Sigmoid colon (tissue), 7 donors: ENCODE measurements around the gene HTRA3. TPM values are rescaled to one million over a fixed set of nuclear protein-coding genes. Genes with fewer than 3 reads are reported as not detected.

Experiments used
- DNase-seq: peaks from one replicate; pipeline ENCODE4 v3.0.0-alpha.2; 2019
- H3K27ac ChIP-seq, 4 donors: fragments of 200-600 bp; sonication (generic); one replicate each; pipeline ENCODE4 v1.5.1; 2016 to 2019; ENCODE audit warnings: mild to moderate bottlenecking in 1 of 4
- H3K27me3 ChIP-seq, 3 donors: fragments of 200-600 bp; sonication (generic); one replicate each; pipeline ENCODE4 v1.5.1; 2019; ENCODE audit warnings: mild to moderate bottlenecking in 1 of 3
- H3K36me3 ChIP-seq, 4 donors: fragments of 200-600 bp; sonication (generic); one replicate each; pipeline ENCODE4 v1.5.1; 2016 to 2019
- H3K4me1 ChIP-seq, 4 donors: fragments of 200-600 bp; sonication (generic); one replicate each; pipeline ENCODE4 v1.5.1; 2017 to 2019
- H3K4me3 ChIP-seq, 4 donors: fragments of 200-600 bp; sonication (generic); one replicate each; pipeline ENCODE4 v1.5.1; 2017 to 2019; ENCODE audit warnings: mild to moderate bottlenecking in 2 of 4, moderate library complexity in 1 of 4
- H3K9me3 ChIP-seq, 4 donors: fragments of 200-600 bp in 3 of 4; sonication (generic) in 3 of 4; one replicate each; pipeline versions ENCODE4 v1.5.1 to v1.6.1; 2013 to 2019
- CTCF ChIP-seq, 4 experiments: fragments of 450-650 bp in 3 of 4; fragments of 200-600 bp in 1 of 4; IDR thresholded peaks; one replicate each; pipeline ENCODE4 v1.5.1; 2016 to 2019; ENCODE audit warnings: antibody characterized with exemption in 4 of 4, mild to moderate bottlenecking in 3 of 4, moderate library complexity in 2 of 4
- EP300 ChIP-seq, 4 donors: sonication (generic); formaldehyde crosslinking; IDR thresholded peaks; one replicate each; pipeline ENCODE4 v1.6.1; 2017; ENCODE audit warnings: antibody characterized with exemption in 4 of 4
- POLR2A ChIP-seq, 2 donors: fragments of 450-650 bp; IDR thresholded peaks; one replicate each; pipeline ENCODE4 v1.6.1; 2016; ENCODE audit warnings: antibody characterized with exemption in 2 of 2, mild to moderate bottlenecking in 2 of 2, moderate library complexity in 2 of 2
- POLR2AphosphoS5 ChIP-seq, 4 donors: sonication (generic); formaldehyde crosslinking; IDR thresholded peaks; one replicate each; pipeline ENCODE4 v1.6.1; 2017; ENCODE audit warnings: antibody characterized with exemption in 4 of 4
- WGBS, 2 donors: extraction: QIAGEN DNeasy Blood & Tissue Kit; methylation state at CpG; one replicate each; pipeline ENCODE4 v1.1.7; 2013; 5-methylcytosine and 5-hydroxymethylcytosine counted together
- intact Hi-C: fragments of 100-400 bp; cut with DNase I; formaldehyde crosslinking; loops from one replicate; pipeline ENCODE4 v1.15.1; 2023
- polyA plus RNA-seq, 3 donors: library from polyadenylated mRNA; stranded (reverse); fragments of 200-250 nt; gene quantifications; one replicate each; pipeline ENCODE4 v1.2.3, GENCODE V29; 2013
- total RNA-seq, 4 donors: library from RNA; depleted of rRNA; stranded (reverse); fragments of >200 nt; gene quantifications; one replicate each; pipeline ENCODE4 v1.1.0, GENCODE V29; 2016
- donor health status: healthy with polysubstance abuse.
- donor health status: Bipolar disorder and iron deficiency.
- donor health status: healthy.

The HTRA3 gene
- total and polyA plus RNA-seq, 7 donors, result 1.2 to 49.6 (median 14.5) TPM

GRCh38 chr4:8230033-8230432, 39.5 kb upstream of the HTRA3 start:
- Histone ChIP-seq H3K9me3 (no peaks in the 10 kb centered on the region), H3K4me3 (no peak overlapping the region), H3K27ac (no peak overlapping the region), H3K36me3 (no peaks in the 10 kb centered on the region), H3K27me3 (no peaks in the 10 kb centered on the region), H3K4me1 (peaks cover 0 to 14% (median 11%) of the 10 kb centered on the region in 4 donors)
- no peak for DNase-seq
- 93 to 94% methylated on average over 11 of the region's 11 CpGs for WGBS, 2 donors
- intact Hi-C loops, result no loop called here
- TF ChIP-seq EP300 (IDR thresholded peaks at IDR 0.05) (no peak), POLR2AphosphoS5 (IDR thresholded peaks at IDR 0.05) (no peak), POLR2A (IDR thresholded peaks at IDR 0.05) (no peak), CTCF (IDR thresholded peaks at IDR 0.05) (no peak)

DNA sequence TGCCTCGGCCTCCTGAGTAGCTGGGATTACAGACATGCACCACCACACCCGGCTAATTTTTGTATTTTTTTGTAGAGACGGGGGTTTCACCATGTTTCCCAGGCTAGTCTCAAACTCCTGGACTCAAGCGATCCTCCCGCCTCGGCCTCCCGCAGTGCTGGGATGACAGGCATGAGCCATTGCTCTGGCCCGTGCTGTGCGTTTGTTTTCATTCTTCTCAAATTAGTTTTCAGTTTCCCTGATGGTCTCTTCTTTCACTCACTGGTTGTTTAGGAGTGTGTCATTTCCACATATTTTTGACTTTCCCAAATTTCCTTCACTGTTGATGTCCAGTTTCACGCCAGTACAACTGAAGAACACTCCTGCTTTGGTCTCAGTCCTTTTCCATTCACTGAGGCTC, 38.7 kb upstream of the HTRA3 start:
- no peak for TF ChIP-seq POLR2A (IDR thresholded peaks at IDR 0.05)
- TF ChIP-seq POLR2AphosphoS5 (IDR thresholded peaks at IDR 0.05), result no peak
- no peak for TF ChIP-seq CTCF (IDR thresholded peaks at IDR 0.05)
- TF ChIP-seq EP300 (IDR thresholded peaks at IDR 0.05), result no peak
- intact Hi-C loops, result no loop called here
- Histone ChIP-seq H3K4me1 (peaks cover 0 to 14% (median 11%) of the 10 kb centered on the region in 4 donors), H3K27me3 (no peaks in the 10 kb centered on the region), H3K4me3 (no peak overlapping the region), H3K9me3 (no peaks in the 10 kb centered on the region), H3K27ac (no peak overlapping the region), H3K36me3 (no peaks in the 10 kb centered on the region)
- DNase-seq, result no peak
- WGBS, 2 donors, result 95% methylated on average over 10 of the region's 10 CpGs

DNA sequence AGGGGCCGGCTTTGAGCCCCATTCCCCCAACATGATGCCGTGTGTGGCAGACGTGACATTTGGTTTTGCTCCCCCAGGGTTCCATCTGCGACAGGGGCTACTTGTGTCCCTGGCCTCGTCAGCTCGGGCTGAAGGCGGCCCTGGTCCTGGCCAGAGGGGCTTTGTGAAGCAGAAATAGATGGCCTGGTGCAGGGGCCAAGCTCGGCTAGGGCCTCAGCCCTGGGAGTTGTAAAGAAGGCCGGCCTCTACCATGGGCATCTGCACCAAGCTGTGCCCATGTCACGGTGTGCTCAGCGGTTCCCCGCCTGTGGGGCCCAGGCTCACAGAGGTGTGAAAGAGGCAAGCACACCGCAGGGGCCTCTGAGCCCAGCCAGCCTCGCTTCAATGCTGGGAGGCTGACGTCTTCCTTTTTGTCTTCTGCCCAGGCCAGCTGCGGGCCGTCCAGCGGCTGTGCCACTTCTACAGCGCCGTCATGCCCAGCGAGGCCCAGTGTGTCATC, 38.0 kb upstream of the HTRA3 start:
- intact Hi-C loops, result no loop called here
- TF ChIP-seq POLR2AphosphoS5 (IDR thresholded peaks at IDR 0.05) (no peak), CTCF (IDR thresholded peaks at IDR 0.05) (no peak), EP300 (IDR thresholded peaks at IDR 0.05) (no peak), POLR2A (IDR thresholded peaks at IDR 0.05) (no peak)
- no peak overlapping the region for H3K4me3 ChIP-seq
- H3K36me3 ChIP-seq, result no peaks in the 10 kb centered on the region
- no peaks in the 10 kb centered on the region for H3K9me3 ChIP-seq
- H3K27me3 ChIP-seq, result no peaks in the 10 kb centered on the region
- no peak overlapping the region for H3K27ac ChIP-seq
- WGBS, 2 donors, result 92 to 94% methylated on average over 21 of the region's 21 CpGs
- no peak for DNase-seq
- peaks cover 0 to 14% (median 11%) of the 10 kb centered on the region in 4 donors for H3K4me1 ChIP-seq

DNA sequence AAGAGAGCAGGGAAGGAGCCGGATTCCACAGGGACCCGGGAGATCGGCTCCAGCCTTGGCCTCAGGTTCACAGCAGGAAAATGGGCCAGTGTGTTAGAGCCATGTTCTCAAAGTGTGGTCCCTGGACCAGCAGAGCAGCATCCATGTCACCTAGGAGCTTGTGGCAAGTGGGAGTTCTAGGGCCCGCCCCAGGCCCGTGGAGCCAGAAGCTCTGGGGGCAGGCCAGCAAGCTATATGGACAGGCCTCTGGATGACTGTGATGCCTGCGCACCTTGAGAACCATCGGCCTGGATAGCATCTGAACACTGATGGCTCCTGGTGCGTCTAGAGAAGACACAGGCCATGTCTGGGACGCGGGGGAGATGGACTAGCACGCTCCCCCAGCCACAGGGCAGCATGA, 36.8 kb upstream of the HTRA3 start:
- WGBS, 2 donors, result 96% methylated on average over 11 of the region's 11 CpGs
- intact Hi-C loops, result no loop called here
- no peak overlapping the region for H3K4me3 ChIP-seq
- peaks cover 0 to 14% (median 11%) of the 10 kb centered on the region in 4 donors for H3K4me1 ChIP-seq
- H3K27ac ChIP-seq, result no peak overlapping the region
- H3K36me3 ChIP-seq, result no peaks in the 10 kb centered on the region
- H3K27me3 ChIP-seq, result no peaks in the 10 kb centered on the region
- no peak for DNase-seq
- no peak for TF ChIP-seq POLR2AphosphoS5 (IDR thresholded peaks at IDR 0.05)
- TF ChIP-seq POLR2A (IDR thresholded peaks at IDR 0.05), result no peak
- no peaks in the 10 kb centered on the region for H3K9me3 ChIP-seq

GRCh38 chr4:8233672-8234484, 35.7 kb upstream of the HTRA3 start:
- WGBS, 2 donors, result 91 to 94% methylated on average over 4 of the region's 4 CpGs
- TF ChIP-seq POLR2A (IDR thresholded peaks at IDR 0.05) (no peak), EP300 (IDR thresholded peaks at IDR 0.05) (no peak), POLR2AphosphoS5 (IDR thresholded peaks at IDR 0.05) (no peak), CTCF (IDR thresholded peaks at IDR 0.05) (no peak)
- Histone ChIP-seq H3K27ac (no peak overlapping the region), H3K36me3 (no peaks in the 10 kb centered on the region), H3K4me3 (no peak overlapping the region), H3K27me3 (no peaks in the 10 kb centered on the region), H3K9me3 (no peaks in the 10 kb centered on the region), H3K4me1 (peaks cover 0 to 2% (median 2%) of the 10 kb centered on the region in 4 donors)
- no peak for DNase-seq
- intact Hi-C loops, result no loop called here
